ENCODE results near the gene APOL1.
"Not testable (repeated sequence)": the region's sequence is repeated elsewhere in the genome, so short reads cannot be mapped to it uniquely, and the experiment has no call there.

Gene APOL1

GRCh38 chr22:36271231-36271630 lies 18.3 kb downstream of the APOL1 start:
- not testable (repeated sequence) for DNase-seq

GRCh38 chr22:36271951-36272350 lies 19.0 kb downstream of the APOL1 start:
- DNase-seq: not testable (repeated sequence)

GRCh38 chr22:36274531-36274930 lies 21.6 kb downstream of the APOL1 start:
- DNase-seq: no peak

GRCh38 chr22:36277482-36278291 lies 24.8 kb downstream of the APOL1 start:
- DNase-seq: no peak

GRCh38 chr22:36279219-36279666 lies 26.3 kb downstream of the APOL1 start:
- no peak for DNase-seq

- no peak for DNase-seq
These were observed 27.4 kb downstream of the APOL1 start for GRCh38 chr22:36280379-36280778.

GRCh38 chr22:36281781-36282327 lies 28.9 kb downstream of the APOL1 start:
- no peak for DNase-seq

- no peak for DNase-seq
These were observed 29.4 kb downstream of the APOL1 start for GRCh38 chr22:36282328-36282831.

GRCh38 chr22:36284171-36284571 lies 31.2 kb downstream of the APOL1 start:
- no peak for DNase-seq

- DNase-seq: no peak
These were observed 32.1 kb downstream of the APOL1 start for GRCh38 chr22:36285017-36285416.

- DNase-seq: no peak
These were observed 32.6 kb downstream of the APOL1 start for GRCh38 chr22:36285545-36285944.

GRCh38 chr22:36286096-36286957 lies 33.4 kb downstream of the APOL1 start:
- DNase-seq: peak; percentile 36

- no peak for DNase-seq
These were observed 35.1 kb downstream of the APOL1 start for GRCh38 chr22:36287881-36288515.

GRCh38 chr22:36288571-36289405 lies 35.9 kb downstream of the APOL1 start:
- DNase-seq: no peak

- no peak for DNase-seq
These were observed 36.5 kb downstream of the APOL1 start for GRCh38 chr22:36289406-36289870.

- DNase-seq: not testable (repeated sequence)
These were observed 37.0 kb downstream of the APOL1 start for GRCh38 chr22:36289948-36290371.

GRCh38 chr22:36290391-36291075 lies 37.6 kb downstream of the APOL1 start:
- not testable (repeated sequence) for DNase-seq

GRCh38 chr22:36291831-36292740 lies 39.2 kb downstream of the APOL1 start:
- no peak for DNase-seq

- DNase-seq: no peak
These were observed 40.0 kb downstream of the APOL1 start for GRCh38 chr22:36292823-36293530.
